ENCODE measurements around the gene DECR2. TPM values are rescaled to one million over a fixed set of nuclear protein-coding genes. Genes with fewer than 3 reads are reported as not detected.

The DECR2 gene
- total and polyA plus RNA-seq, 2 of the 13 experiments (the other 11 are each of a cell fraction or from before 2014, with no cell fraction given) = 36.3 to 44.6 TPM

DNA sequence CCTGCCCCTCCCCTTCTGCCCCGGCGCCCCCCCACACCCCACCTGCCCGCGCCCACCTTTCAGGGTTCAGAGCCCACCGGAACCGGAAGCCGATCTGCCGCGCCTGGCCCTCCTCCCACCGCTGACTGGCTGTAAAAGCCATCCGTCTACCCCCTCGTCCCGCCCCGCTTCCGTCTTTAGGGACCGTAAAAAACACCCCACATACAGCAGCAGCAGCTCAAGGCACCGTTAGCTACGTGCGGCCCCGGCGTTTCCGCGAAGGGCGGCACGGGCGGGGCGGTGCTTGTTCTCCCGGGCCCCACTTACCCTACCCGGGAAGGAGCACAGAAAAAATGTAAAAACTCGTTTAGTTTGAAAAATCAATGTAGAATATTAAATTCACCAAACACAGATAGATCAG is 31.2 kb upstream of the DECR2 start, which contains the start of gene MRPL28 (continued):
- TF ChIP-seq, protein P1, sequence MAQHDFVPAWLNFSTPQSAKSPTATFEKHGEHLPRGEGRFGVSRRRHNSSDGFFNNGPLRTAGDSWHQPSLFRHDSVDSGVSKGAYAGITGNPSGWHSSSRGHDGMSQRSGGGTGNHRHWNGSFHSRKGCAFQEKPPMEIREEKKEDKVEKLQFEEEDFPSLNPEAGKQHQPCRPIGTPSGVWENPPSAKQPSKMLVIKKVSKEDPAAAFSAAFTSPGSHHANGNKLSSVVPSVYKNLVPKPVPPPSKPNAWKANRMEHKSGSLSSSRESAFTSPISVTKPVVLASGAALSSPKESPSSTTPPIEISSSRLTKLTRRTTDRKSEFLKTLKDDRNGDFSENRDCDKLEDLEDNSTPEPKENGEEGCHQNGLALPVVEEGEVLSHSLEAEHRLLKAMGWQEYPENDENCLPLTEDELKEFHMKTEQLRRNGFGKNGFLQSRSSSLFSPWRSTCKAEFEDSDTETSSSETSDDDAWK (CRISPR knock-in tag; IDR thresholded peaks at IDR 0.05) = no peak
- no peak for TF ChIP-seq SRSF1 (optimal IDR thresholded peaks at IDR 0.05; ENCODE audit: low read depth, low read length)
- TF ChIP-seq MXI1 (IDR thresholded peaks at IDR 0.05; ENCODE audit: borderline replicate concordance, low read depth, low read length) = peak; percentile 23; the same call in 1 of the 3 replicates
- no peak for TF ChIP-seq PHF8 (CRISPR knock-in tag; IDR thresholded peaks at IDR 0.05)
- TF ChIP-seq ZNF557 (CRISPR knock-in tag; IDR thresholded peaks at IDR 0.05) = no peak
- TF ChIP-seq KDM4B (CRISPR knock-in tag; IDR thresholded peaks at IDR 0.05) = no peak
- no peak for TF ChIP-seq CHCHD3 (CRISPR knock-in tag; IDR thresholded peaks at IDR 0.05)
- no peak for TF ChIP-seq ZNF790 (CRISPR knock-in tag; IDR thresholded peaks at IDR 0.05; ENCODE audit: borderline replicate concordance)
- no peak for TF ChIP-seq TCF7L2 (IDR thresholded peaks at IDR 0.05; ENCODE audit: low read depth, low read length)
- no peak for TF ChIP-seq ZNF101 (CRISPR knock-in tag; IDR thresholded peaks at IDR 0.05; ENCODE audit: borderline replicate concordance, low read depth)
- TF ChIP-seq MAFF (IDR thresholded peaks at IDR 0.05; ENCODE audit: low read depth, low read length) = no peak
- no peak for TF ChIP-seq JUNB (CRISPR knock-in tag; IDR thresholded peaks at IDR 0.05; ENCODE audit: borderline replicate concordance)
- TF ChIP-seq NR3C1 (CRISPR knock-in tag; IDR thresholded peaks at IDR 0.05) = no peak
- peak; percentile 77 for TF ChIP-seq ELF3 (CRISPR knock-in tag; IDR thresholded peaks at IDR 0.05)
- TF ChIP-seq, protein P2, sequence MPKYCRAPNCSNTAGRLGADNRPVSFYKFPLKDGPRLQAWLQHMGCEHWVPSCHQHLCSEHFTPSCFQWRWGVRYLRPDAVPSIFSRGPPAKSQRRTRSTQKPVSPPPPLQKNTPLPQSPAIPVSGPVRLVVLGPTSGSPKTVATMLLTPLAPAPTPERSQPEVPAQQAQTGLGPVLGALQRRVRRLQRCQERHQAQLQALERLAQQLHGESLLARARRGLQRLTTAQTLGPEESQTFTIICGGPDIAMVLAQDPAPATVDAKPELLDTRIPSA (CRISPR knock-in tag; IDR thresholded peaks at IDR 0.05; ENCODE audit: borderline replicate concordance) = no peak
- TF ChIP-seq, protein P3, sequence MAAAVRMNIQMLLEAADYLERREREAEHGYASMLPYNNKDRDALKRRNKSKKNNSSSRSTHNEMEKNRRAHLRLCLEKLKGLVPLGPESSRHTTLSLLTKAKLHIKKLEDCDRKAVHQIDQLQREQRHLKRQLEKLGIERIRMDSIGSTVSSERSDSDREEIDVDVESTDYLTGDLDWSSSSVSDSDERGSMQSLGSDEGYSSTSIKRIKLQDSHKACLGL (CRISPR knock-in tag; IDR thresholded peaks at IDR 0.05) = no peak
- TF ChIP-seq PRMT3 (CRISPR knock-in tag; IDR thresholded peaks at IDR 0.05; ENCODE audit: borderline replicate concordance, low read depth) = no peak
- no peak for TF ChIP-seq FOXP1 (IDR thresholded peaks at IDR 0.05)
- no peak for TF ChIP-seq FOXP1 (CRISPR knock-in tag; IDR thresholded peaks at IDR 0.05)
- TF ChIP-seq, protein P4, sequence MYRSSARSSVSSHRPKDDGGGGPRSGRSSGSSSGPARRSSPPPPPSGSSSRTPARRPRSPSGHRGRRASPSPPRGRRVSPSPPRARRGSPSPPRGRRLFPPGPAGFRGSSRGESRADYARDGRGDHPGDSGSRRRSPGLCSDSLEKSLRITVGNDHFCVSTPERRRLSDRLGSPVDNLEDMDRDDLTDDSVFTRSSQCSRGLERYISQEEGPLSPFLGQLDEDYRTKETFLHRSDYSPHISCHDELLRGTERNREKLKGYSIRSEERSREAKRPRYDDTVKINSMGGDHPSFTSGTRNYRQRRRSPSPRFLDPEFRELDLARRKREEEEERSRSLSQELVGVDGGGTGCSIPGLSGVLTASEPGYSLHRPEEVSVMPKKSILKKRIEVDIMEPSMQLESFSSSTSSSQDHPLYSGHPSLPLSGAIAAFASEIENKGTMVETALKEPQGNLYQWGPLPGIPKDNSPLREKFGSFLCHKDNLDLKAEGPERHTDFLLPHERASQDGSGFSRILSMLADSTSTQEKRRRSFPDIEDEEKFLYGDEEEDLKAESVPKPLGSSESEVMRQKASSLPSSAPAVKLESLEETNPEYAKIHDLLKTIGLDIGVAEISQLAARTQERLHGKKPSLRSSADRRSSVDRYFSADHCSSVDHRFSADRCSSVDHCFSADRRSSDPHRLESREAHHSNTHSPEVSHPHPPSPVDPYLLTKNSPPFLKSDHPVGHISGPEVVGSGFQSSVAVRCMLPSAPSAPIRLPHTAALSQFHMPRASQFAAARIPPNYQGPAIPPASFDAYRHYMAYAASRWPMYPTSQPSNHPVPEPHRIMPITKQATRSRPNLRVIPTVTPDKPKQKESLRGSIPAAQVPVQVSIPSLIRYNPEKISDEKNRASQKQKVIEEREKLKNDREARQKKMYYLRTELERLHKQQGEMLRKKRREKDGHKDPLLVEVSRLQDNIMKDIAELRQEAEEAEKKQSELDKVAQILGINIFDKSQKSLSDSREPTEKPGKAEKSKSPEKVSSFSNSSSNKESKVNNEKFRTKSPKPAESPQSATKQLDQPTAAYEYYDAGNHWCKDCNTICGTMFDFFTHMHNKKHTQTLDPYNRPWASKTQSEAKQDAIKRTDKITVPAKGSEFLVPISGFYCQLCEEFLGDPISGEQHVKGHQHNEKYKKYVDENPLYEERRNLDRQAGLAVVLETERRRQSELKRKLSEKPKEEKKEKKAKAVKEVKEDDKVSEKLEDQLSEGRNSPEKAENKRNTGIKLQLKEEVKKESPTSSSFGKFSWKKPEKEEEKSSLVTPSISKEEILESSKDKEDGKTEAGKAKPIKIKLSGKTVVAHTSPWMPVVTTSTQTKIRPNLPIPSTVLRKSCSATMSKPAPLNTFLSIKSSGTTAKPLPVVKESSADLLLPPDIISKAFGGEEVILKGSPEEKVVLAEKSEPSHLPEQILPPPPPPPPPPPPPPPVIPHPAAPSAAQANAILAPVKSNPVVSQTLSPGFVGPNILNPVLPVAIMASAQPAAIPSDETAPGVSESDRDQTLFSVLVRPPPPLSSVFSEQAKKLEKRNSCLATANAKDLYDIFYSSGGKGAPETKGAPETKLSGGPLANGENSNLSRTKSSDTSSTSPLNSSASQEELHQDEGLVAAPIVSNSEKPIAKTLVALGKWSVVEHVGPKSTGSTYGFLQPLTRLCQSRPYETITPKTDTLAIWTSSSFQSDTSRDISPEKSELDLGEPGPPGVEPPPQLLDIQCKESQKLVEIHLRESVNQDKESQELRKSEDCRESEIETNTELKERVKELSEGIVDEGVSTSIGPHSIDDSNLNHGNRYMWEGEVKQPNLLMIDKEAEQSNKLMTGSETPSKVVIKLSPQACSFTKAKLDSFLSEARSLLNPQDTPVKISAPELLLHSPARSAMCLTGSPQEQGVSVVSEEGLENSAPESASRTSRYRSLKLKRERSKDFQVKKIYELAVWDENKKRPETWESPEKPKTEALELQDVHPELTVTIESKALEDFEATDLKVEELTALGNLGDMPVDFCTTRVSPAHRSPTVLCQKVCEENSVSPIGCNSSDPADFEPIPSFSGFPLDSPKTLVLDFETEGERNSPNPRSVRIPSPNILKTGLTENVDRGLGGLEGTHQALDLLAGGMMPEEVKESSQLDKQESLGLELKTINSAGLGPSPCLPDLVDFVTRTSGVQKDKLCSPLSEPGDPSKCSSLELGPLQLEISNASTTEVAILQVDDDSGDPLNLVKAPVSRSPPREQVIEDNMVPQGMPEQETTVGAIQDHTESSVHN (CRISPR knock-in tag; IDR thresholded peaks at IDR 0.05) = no peak
- TF ChIP-seq KDM2A (CRISPR knock-in tag; IDR thresholded peaks at IDR 0.05; ENCODE audit: borderline replicate concordance, low read depth) = peak; percentile 99
- TF ChIP-seq HCFC1 (IDR thresholded peaks at IDR 0.05; ENCODE audit: low read depth, low read length) = 0 out of 2 replicates have a peak, but pooled peaks have one; percentile 40

Measured in HepG2 (cell line).